Stomach (tissue), 9 donors: ENCODE measurements around the gene ANO1. TPM values are rescaled to one million over a fixed set of nuclear protein-coding genes. Genes with fewer than 3 reads are reported as not detected.
A peak's percentile ranks its signal among the peaks of the same experiment; 100 is the strongest.

ENCODE experiments used
- DNase-seq, 2 donors: peaks; one replicate each; pipeline versions ENCODE4 v3.0.0 to v3.0.0-alpha.2; 2013 to 2019
- H3K27ac ChIP-seq, 5 donors: fragments of 200-600 bp in 4 of 5; sonication (generic) in 4 of 5; one replicate each; pipeline ENCODE4 v1.5.1; 2013 to 2019; ENCODE audit warnings: mild to moderate bottlenecking in 1 of 5, moderate library complexity in 1 of 5
- H3K27me3 ChIP-seq, 3 donors: fragments of 200-600 bp; sonication (generic); one replicate each; pipeline ENCODE4 v1.5.1; 2017 to 2019; ENCODE audit warnings: mixed run types in 1 of 3
- H3K36me3 ChIP-seq, 4 donors: fragments of 200-600 bp; sonication (generic); 1 replicate in 3 of 4; 2 replicates in 1 of 4; pipeline ENCODE4 v1.5.1; 2016 to 2019
- H3K4me1 ChIP-seq, 4 donors: fragments of 200-600 bp; sonication (generic); one replicate each; pipeline ENCODE4 v1.5.1; 2016 to 2019
- H3K4me3 ChIP-seq, 4 donors: fragments of 200-600 bp; sonication (generic) in 3 of 4; one replicate each; pipeline ENCODE4 v1.5.1; 2016 to 2019; ENCODE audit warnings: mild to moderate bottlenecking in 1 of 4
- H3K9me3 ChIP-seq, 4 donors: fragments of 200-600 bp; sonication (generic); one replicate each; pipeline ENCODE4 v1.5.1; 2016 to 2019
- EP300 ChIP-seq: sonication (generic); formaldehyde crosslinking; IDR thresholded peaks from one replicate; pipeline ENCODE4 v1.6.1; 2017; ENCODE audit warnings: antibody characterized with exemption
- POLR2A ChIP-seq, 4 donors: fragments of 450-650 bp; IDR thresholded peaks; one replicate each; pipeline ENCODE4 v1.6.1; 2016; ENCODE audit warnings: antibody characterized with exemption in 4 of 4, control low read depth in 2 of 4, mild to moderate bottlenecking in 1 of 4, moderate library complexity in 1 of 4
- POLR2AphosphoS5 ChIP-seq, 3 donors: sonication (generic); formaldehyde crosslinking; IDR thresholded peaks; one replicate each; pipeline ENCODE4 v1.6.1; 2016; ENCODE audit warnings: antibody characterized with exemption in 3 of 3
- WGBS, 5 donors: extraction: QIAGEN DNeasy Blood & Tissue Kit in 3 of 5; methylation state at CpG; one replicate each; pipeline versions ENCODE4 v1.1.5 to v1.1.7; 2013 to 2018; 5-methylcytosine and 5-hydroxymethylcytosine counted together
- intact Hi-C: fragments of 100-400 bp; cut with DNase I; formaldehyde crosslinking; loops from one replicate; pipeline ENCODE4 v1.15.1; 2023; ENCODE audit warnings: low total_unique reads
- polyA plus RNA-seq, 3 donors: library from polyadenylated mRNA; stranded (reverse); fragments of 200-250 nt; gene quantifications; one replicate each; pipeline ENCODE4 v1.2.3, GENCODE V29; 2013
- total RNA-seq, 5 donors: library from RNA; depleted of rRNA; stranded (reverse); fragments of >200 nt; gene quantifications; one replicate each; pipeline versions ENCODE4 v1.1.0 to v1.2.3, GENCODE V29; 2014 to 2016
- TF ChIP-seq, protein P1 (sequence below), 7 experiments: fragments of 450-650 bp in 4 of 7; fragments of 200-600 bp in 3 of 7; sonication (generic) in 3 of 7; IDR thresholded peaks; one replicate each; pipeline ENCODE4 v1.5.1; 2016 to 2019; ENCODE audit warnings: antibody characterized with exemption in 7 of 7, control low read depth in 2 of 7, mild to moderate bottlenecking in 1 of 7
- donor health status: healthy with polysubstance abuse.
- donor health status: Bipolar disorder and iron deficiency.
- donor health status: healthy.

Gene ANO1
- total and polyA plus RNA-seq, 8 donors = 1.8 to 69.6 (median 12.9) TPM

DNA sequence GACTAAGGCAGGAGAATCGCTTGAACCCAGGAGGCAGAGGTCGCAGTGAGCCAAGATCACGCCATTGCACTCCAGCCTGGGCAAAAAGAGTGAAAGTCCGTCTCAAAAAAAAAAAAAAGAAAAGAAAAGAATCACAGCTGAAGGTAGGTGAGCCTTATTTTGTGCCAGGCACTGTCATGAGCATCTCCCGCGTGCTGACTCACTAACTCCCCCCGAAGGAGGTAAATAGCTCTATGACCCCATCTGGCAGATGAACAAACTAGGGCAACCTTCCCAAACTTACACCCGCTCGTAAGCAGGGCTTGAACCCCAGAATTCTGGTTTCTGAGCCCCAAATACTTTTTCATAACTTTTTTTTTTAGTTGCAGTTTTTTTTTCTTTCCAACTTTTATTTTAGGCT lies 60.3 kb downstream of the ANO1 start:
- H3K27me3 ChIP-seq = peaks cover 0 to 26% (median 4%) of the 10 kb centered on the region in 3 donors
- TF ChIP-seq POLR2A (IDR thresholded peaks at IDR 0.05) (no peak), POLR2AphosphoS5 (IDR thresholded peaks at IDR 0.05) (no peak), EP300 (no peak)
- TF ChIP-seq, protein P1, sequence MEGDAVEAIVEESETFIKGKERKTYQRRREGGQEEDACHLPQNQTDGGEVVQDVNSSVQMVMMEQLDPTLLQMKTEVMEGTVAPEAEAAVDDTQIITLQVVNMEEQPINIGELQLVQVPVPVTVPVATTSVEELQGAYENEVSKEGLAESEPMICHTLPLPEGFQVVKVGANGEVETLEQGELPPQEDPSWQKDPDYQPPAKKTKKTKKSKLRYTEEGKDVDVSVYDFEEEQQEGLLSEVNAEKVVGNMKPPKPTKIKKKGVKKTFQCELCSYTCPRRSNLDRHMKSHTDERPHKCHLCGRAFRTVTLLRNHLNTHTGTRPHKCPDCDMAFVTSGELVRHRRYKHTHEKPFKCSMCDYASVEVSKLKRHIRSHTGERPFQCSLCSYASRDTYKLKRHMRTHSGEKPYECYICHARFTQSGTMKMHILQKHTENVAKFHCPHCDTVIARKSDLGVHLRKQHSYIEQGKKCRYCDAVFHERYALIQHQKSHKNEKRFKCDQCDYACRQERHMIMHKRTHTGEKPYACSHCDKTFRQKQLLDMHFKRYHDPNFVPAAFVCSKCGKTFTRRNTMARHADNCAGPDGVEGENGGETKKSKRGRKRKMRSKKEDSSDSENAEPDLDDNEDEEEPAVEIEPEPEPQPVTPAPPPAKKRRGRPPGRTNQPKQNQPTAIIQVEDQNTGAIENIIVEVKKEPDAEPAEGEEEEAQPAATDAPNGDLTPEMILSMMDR (IDR thresholded peaks at IDR 0.05) = no peak
- peaks cover 0 to 39% (median 22%) of the 10 kb centered on the region in 4 donors for H3K4me1 ChIP-seq
- H3K36me3 ChIP-seq = peaks cover 0 to 9% (median 0%) of the 10 kb centered on the region in 4 donors
- H3K27ac ChIP-seq = no peak overlapping the region
- DNase-seq = no peak
- WGBS, 5 donors = 86 to 92% (median 89%) methylated on average over 9 of the region's 9 CpGs
- no peaks in the 10 kb centered on the region for H3K9me3 ChIP-seq
- intact Hi-C loops = no loop called here
- no peak overlapping the region for H3K4me3 ChIP-seq

DNA sequence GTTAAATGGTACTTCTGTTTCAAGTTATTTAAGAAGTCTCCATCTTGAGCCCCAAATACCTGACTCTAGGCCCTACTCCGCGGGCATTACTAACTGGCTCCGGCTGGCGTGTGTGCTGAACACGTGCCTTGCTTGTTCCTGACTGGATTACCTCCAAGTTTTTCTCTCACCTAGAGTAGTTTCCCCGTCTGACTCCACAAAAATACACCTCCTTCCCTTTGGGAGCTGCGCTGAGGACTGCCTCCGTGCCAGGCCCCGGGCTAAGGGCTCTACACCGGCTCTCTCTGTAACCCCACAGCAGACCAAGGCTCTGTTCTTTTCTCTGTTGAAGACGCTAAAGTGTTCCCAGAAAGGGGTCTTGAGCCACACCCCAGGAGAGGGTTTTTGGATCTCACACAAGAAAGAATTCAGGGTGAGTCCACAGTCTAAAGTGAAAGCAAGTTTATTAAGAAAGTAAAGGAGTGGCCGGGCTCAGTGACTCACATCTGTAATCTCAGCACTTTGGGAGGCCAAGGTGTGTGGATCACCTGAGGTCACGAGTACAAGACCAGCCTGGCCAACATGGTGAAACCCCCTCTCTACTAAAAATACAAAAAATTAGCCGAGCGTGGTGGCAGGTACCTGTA lies 61.8 kb downstream of the ANO1 start:
- Histone ChIP-seq H3K9me3 (no peaks in the 10 kb centered on the region), H3K4me1 (peaks cover 0 to 36% (median 22%) of the 10 kb centered on the region in 4 donors), H3K27me3 (peaks cover 0 to 40% (median 4%) of the 10 kb centered on the region in 3 donors), H3K36me3 (no peaks in the 10 kb centered on the region), H3K27ac (peak overlapping the region; percentile 74 to 89 (median 85)), H3K4me3 (no peak overlapping the region)
- intact Hi-C loops = no loop called here
- peak; percentile 63 to 71 for DNase-seq
- WGBS, 5 donors = 35 to 55% (median 42%) methylated on average over 15 of the region's 15 CpGs
- TF ChIP-seq POLR2A (IDR thresholded peaks at IDR 0.05) = no peak
- TF ChIP-seq POLR2AphosphoS5 (IDR thresholded peaks at IDR 0.05) = peak in 1 of 3 donors; percentile 10

DNA sequence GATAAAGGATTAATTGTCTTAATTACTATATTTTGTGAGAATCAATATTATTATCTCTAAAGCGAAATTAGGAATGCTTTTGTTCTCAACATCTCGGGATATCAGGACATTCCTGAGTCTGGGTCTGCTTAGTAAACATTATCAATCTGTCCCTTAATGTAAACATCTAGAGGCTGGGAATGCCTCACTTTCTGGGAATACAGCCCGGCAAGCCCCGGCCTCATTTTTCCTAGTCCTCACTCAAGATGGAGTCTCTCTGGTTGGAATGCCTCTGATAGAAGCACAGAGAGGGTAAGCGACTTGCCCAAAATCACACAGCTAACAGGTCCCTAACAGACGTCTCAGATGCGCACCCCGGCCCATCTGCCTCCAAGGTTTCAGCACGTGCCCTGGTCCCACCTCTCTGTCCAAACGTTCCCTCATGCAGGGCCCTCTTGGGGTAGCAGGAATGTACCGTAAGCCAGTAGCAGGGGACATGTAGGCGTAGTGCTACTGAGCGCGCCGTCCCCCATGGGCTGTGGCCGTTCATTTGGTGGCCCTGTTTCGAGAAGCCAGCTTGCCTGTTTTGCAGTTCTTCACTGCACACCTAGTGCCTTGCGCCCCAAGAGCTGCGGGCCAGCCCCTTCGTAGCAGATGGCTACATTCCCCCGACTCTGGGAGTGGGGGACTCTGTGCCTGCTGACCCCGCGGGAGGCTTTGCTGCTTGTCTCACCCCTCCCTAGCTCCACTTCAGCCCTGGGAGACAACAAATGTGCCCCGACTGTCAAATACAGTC lies 62.8 kb downstream of the ANO1 start:
- WGBS, 5 donors = 58 to 65% (median 61%) methylated on average over 20 to 24 of the region's 24 CpGs
- Histone ChIP-seq H3K27me3 (peaks cover 0 to 50% (median 4%) of the 10 kb centered on the region in 3 donors), H3K4me3 (peak overlapping the region in 1 of 4 donors; percentile 11), H3K27ac (peak overlapping the region in 4 of 5 donors; percentile 74 to 88 (median 83)), H3K9me3 (no peaks in the 10 kb centered on the region), H3K4me1 (peaks cover 0 to 26% (median 18%) of the 10 kb centered on the region in 4 donors), H3K36me3 (no peaks in the 10 kb centered on the region)
- TF ChIP-seq POLR2A (IDR thresholded peaks at IDR 0.05) (no peak), EP300 (no peak), POLR2AphosphoS5 (IDR thresholded peaks at IDR 0.05) (no peak)
- TF ChIP-seq, protein P1 (IDR thresholded peaks at IDR 0.05) = no peak
- DNase-seq = peak in 1 of 2 donors; percentile 48
- intact Hi-C loops = no loop called here

DNA sequence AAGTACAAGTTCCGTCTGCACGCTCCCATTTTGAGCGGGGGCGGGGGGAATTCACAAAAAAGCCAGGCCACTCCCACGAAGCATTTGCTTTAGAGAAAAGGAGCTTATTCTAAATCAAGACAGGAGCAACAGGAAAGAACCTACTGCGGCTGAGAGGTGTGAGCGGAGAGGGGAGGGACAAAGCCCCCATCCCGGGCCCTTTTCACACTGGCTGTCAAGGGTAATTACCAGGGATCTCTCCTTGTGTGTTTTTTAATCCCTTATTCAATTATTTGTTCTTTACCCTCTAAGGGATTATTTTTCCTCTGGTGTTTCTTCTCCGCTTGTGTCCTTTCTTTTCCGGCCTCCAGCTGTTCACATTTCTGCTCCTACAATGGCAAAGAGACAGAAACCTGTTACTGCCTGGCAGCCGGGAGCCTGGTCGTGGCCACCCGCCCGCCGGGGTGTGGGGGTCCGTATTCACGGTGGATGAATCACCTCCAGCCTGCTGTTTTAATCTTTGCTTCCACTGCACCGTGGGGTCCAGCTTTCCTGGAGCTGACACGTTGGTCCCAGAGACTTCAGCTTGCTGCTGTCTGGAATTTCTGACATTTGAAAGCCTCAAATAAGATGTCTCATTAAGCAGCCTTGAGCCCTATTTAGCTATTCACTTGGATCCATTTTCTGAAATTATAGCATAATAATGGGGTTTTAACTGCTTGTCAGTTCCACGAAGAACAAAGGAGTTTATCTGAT lies 63.5 kb downstream of the ANO1 start:
- Histone ChIP-seq H3K4me3 (peak overlapping the region in 1 of 4 donors; percentile 11), H3K4me1 (peaks cover 0 to 22% (median 16%) of the 10 kb centered on the region in 4 donors), H3K36me3 (no peaks in the 10 kb centered on the region), H3K9me3 (no peaks in the 10 kb centered on the region), H3K27me3 (peaks cover 0 to 55% (median 4%) of the 10 kb centered on the region in 3 donors), H3K27ac (peak overlapping the region in 1 of 5 donors; percentile 20)
- WGBS, 5 donors = 31 to 55% (median 39%) methylated on average over 20 of the region's 20 CpGs
- no peak for TF ChIP-seq POLR2AphosphoS5 (IDR thresholded peaks at IDR 0.05)
- no peak for TF ChIP-seq POLR2A (IDR thresholded peaks at IDR 0.05)
- TF ChIP-seq EP300 = no peak
- TF ChIP-seq, protein P1 (IDR thresholded peaks at IDR 0.05) = no peak
- DNase-seq = peak in 1 of 2 donors; percentile 71
- intact Hi-C loops = no loop called here
